ENCODE data around the gene SPDYA. TPM values are rescaled to one million over a fixed set of nuclear protein-coding genes. Genes with fewer than 3 reads are reported as not detected.

SPDYA gene
- total RNA-seq, 1 donor from 2014 or later, result 0.82 TPM

GRCh38 chr2:28824207-28824606 lies 13.6 kb downstream of the SPDYA start:
- DNase-seq (ENCODE audit: low spot score in 2 of 2) (no peak), FAIRE-seq (no peak)

GRCh38 chr2:28824870-28825269 lies 14.2 kb downstream of the SPDYA start:
- DNase-seq (ENCODE audit: low spot score in 2 of 2), result no peak
- FAIRE-seq, result no peak

GRCh38 chr2:28828382-28828781 lies 17.7 kb downstream of the SPDYA start:
- FAIRE-seq, result no peak
- DNase-seq (ENCODE audit: low spot score in 2 of 2), result no peak

GRCh38 chr2:28833740-28834470 lies 23.3 kb downstream of the SPDYA start:
- FAIRE-seq, result no peak
- no peak for DNase-seq (ENCODE audit: low spot score in 2 of 2)

- FAIRE-seq, result no peak
Measured at GRCh38 chr2:28835781-28836180, 25.1 kb downstream of the SPDYA start.

GRCh38 chr2:28838971-28839370 lies 28.3 kb downstream of the SPDYA start:
- DNase-seq (ENCODE audit: low spot score in 2 of 2), result no peak
- no peak for FAIRE-seq

More at GRCh38 chr2:28835781-28836180, 25.1 kb downstream of the SPDYA start:
- no peak for DNase-seq (ENCODE audit: low spot score in 2 of 2)

- FAIRE-seq (no peak), DNase-seq (ENCODE audit: low spot score in 2 of 2) (no peak)
Measured at GRCh38 chr2:28842042-28842441, 31.4 kb downstream of the SPDYA start.

GRCh38 chr2:28855193-28855592 lies 44.6 kb downstream of the SPDYA start:
- FAIRE-seq (no peak), DNase-seq (ENCODE audit: low spot score in 2 of 2) (no peak)

GRCh38 chr2:28855977-28856376 lies 45.3 kb downstream of the SPDYA start:
- FAIRE-seq (no peak), DNase-seq (ENCODE audit: low spot score in 2 of 2) (no peak)

GRCh38 chr2:28868611-28869010 lies 58.0 kb downstream of the SPDYA start:
- DNase-seq (ENCODE audit: low spot score in 2 of 2) (no peak), FAIRE-seq (no peak)

GRCh38 chr2:28869494-28870145 lies 59.0 kb downstream of the SPDYA start:
- FAIRE-seq, result no peak
- DNase-seq (ENCODE audit: low spot score in 2 of 2), result no peak

GRCh38 chr2:28870146-28870891 lies 59.7 kb downstream of the SPDYA start, which contains the start of gene TRMT61B:
TRMT61B (minus strand) TSS chr2:28870309; CDS start chr2:28870277, 32 bp downstream.
- DNase-seq (ENCODE audit: low spot score in 2 of 2), result peak; percentile 82 to 93
- no peak for FAIRE-seq

GRCh38 chr2:28871620-28872019 lies 61.0 kb downstream of the SPDYA start:
- FAIRE-seq (no peak), DNase-seq (ENCODE audit: low spot score in 2 of 2) (no peak)

GRCh38 chr2:28880193-28880592 lies 69.6 kb downstream of the SPDYA start:
- no peak for DNase-seq (ENCODE audit: low spot score in 2 of 2)
- FAIRE-seq, result no peak

GRCh38 chr2:28893488-28893887 lies 82.9 kb downstream of the SPDYA start:
- FAIRE-seq (no peak), DNase-seq (ENCODE audit: low spot score in 2 of 2) (no peak)

GRCh38 chr2:28894470-28895188 lies 84.0 kb downstream of the SPDYA start, which contains the start of gene WDR43:
WDR43 (plus strand) TSS chr2:28894667; CDS start chr2:28894699, 32 bp downstream.
- FAIRE-seq, result no peak
- peak; percentile 94 to 96 for DNase-seq (ENCODE audit: low spot score in 2 of 2)

GRCh38 chr2:28895189-28895893 lies 84.7 kb downstream of the SPDYA start:
- FAIRE-seq (no peak), DNase-seq (ENCODE audit: low spot score in 2 of 2) (peak; percentile 23 to 33)

GRCh38 chr2:28896906-28897305 lies 86.3 kb downstream of the SPDYA start:
- no peak for FAIRE-seq
- DNase-seq (ENCODE audit: low spot score in 2 of 2), result no peak

GRCh38 chr2:28898048-28898447 lies 87.4 kb downstream of the SPDYA start:
- FAIRE-seq, result no peak
- no peak for DNase-seq (ENCODE audit: low spot score in 2 of 2)
